H9 (cell line): ENCODE results near the gene FBXO39. TPM values are rescaled to one million over a fixed set of nuclear protein-coding genes. Genes with fewer than 3 reads are reported as not detected.

ENCODE experiments used
- DNase-seq: peaks from one replicate; pipeline ENCODE4 v3.0.0-alpha.2; 2017
- H2AFZ ChIP-seq: one replicate; pipeline ENCODE4 v1.6.1; 2013; ENCODE audit warnings: mild to moderate bottlenecking, low read length, control low read depth, moderate library complexity
- H2AK5ac ChIP-seq: 2 replicates; pipeline ENCODE4 v1.6.1; 2013; ENCODE audit warnings: low read length, control low read depth, mixed read lengths; ENCODE audit not compliant: insufficient read length
- H2BK120ac ChIP-seq: one replicate; pipeline ENCODE4 v1.6.1; 2013; ENCODE audit warnings: low read depth, mild to moderate bottlenecking, low read length, control low read depth, inconsistent platforms; ENCODE audit not compliant: poor library complexity, severe bottlenecking
- H2BK12ac ChIP-seq: 2 replicates; pipeline ENCODE4 v1.6.1; 2013; ENCODE audit warnings: low read length, control low read depth, mixed read lengths, low read depth; ENCODE audit not compliant: insufficient read length
- H2BK15ac ChIP-seq: 2 replicates; pipeline ENCODE4 v1.6.1; 2013; ENCODE audit warnings: low read depth, low read length, control low read depth
- H2BK20ac ChIP-seq: one replicate; pipeline ENCODE4 v1.6.1; 2013; ENCODE audit warnings: low read depth, mild to moderate bottlenecking, low read length, control low read depth, inconsistent platforms; ENCODE audit not compliant: poor library complexity, severe bottlenecking
- H2BK5ac ChIP-seq: 2 replicates; pipeline ENCODE4 v1.6.1; 2013; ENCODE audit warnings: low read length, control low read depth, mixed read lengths; ENCODE audit not compliant: insufficient read length
- H3K14ac ChIP-seq: 2 replicates; pipeline ENCODE4 v1.6.1; 2013; ENCODE audit warnings: low read length, control low read depth; ENCODE audit not compliant: insufficient read depth
- H3K18ac ChIP-seq: 2 replicates; pipeline ENCODE4 v1.6.1; 2013; ENCODE audit warnings: low read depth, mild to moderate bottlenecking, mixed read lengths, low read length, control low read depth; ENCODE audit not compliant: insufficient read length
- H3K23ac ChIP-seq: 2 replicates; pipeline ENCODE4 v1.6.1; 2013; ENCODE audit warnings: low read length, control low read depth, mixed read lengths, low read depth; ENCODE audit not compliant: insufficient read length
- H3K23me2 ChIP-seq: 2 replicates; pipeline ENCODE4 v1.6.1; 2013; ENCODE audit warnings: low read depth, mild to moderate bottlenecking, mixed read lengths, low read length, control low read depth; ENCODE audit not compliant: insufficient read length, poor library complexity, severe bottlenecking
- H3K27ac ChIP-seq: 2 replicates; pipeline ENCODE4 v1.5.1; 2013; ENCODE audit warnings: low read length, control low read depth, mixed read lengths, low read depth; ENCODE audit not compliant: insufficient read length
- H3K27me3 ChIP-seq: 2 replicates; pipeline ENCODE4 v1.6.1; 2013; ENCODE audit warnings: low read length, control low read depth, inconsistent platforms; ENCODE audit not compliant: insufficient read depth
- H3K4ac ChIP-seq: 2 replicates; pipeline ENCODE4 v1.6.1; 2013; ENCODE audit warnings: low read depth, mild to moderate bottlenecking, control low read depth, inconsistent platforms, low read length, moderate library complexity
- H3K4me1 ChIP-seq: 2 replicates; pipeline ENCODE4 v1.6.1; 2013; ENCODE audit warnings: low read length, control low read depth, inconsistent platforms; ENCODE audit not compliant: insufficient read depth
- H3K4me2 ChIP-seq: 2 replicates; pipeline ENCODE4 v1.6.1; 2013; ENCODE audit warnings: low read length, control low read depth, mixed read lengths; ENCODE audit not compliant: insufficient read length, insufficient read depth
- H3K56ac ChIP-seq: 2 replicates; pipeline ENCODE4 v1.6.1; 2013; ENCODE audit warnings: low read depth, mild to moderate bottlenecking, mixed read lengths, low read length, control low read depth; ENCODE audit not compliant: insufficient read length
- H3K79me1 ChIP-seq: 2 replicates; pipeline ENCODE4 v1.6.1; 2013; ENCODE audit warnings: low read depth, mild to moderate bottlenecking, moderate library complexity, low read length, control low read depth, inconsistent platforms; ENCODE audit not compliant: insufficient read depth, poor library complexity, severe bottlenecking
- H3K79me2 ChIP-seq: 2 replicates; pipeline ENCODE4 v1.6.1; 2013; ENCODE audit warnings: low read length, control low read depth, inconsistent platforms; ENCODE audit not compliant: insufficient read depth
- H3K9ac ChIP-seq: 2 replicates; pipeline ENCODE4 v1.6.1; 2013; ENCODE audit warnings: low read length, control low read depth, mixed read lengths; ENCODE audit not compliant: insufficient read length; ENCODE audit errors: extremely low read depth
- H3K9me3 ChIP-seq: one replicate; pipeline ENCODE4 v1.6.1; 2013; ENCODE audit warnings: low read depth, low read length, inconsistent platforms; ENCODE audit not compliant: control insufficient read depth
- H3T11ph ChIP-seq: one replicate; pipeline ENCODE4 v1.6.1; 2013; ENCODE audit warnings: mild to moderate bottlenecking, low read length, control low read depth, inconsistent platforms
- H4K20me1 ChIP-seq: one replicate; pipeline ENCODE4 v1.6.1; 2013; ENCODE audit not compliant: control insufficient read depth, insufficient read length, insufficient read depth
- H4K5ac ChIP-seq: 2 replicates; pipeline ENCODE4 v1.6.1; 2013; ENCODE audit warnings: low read depth, mild to moderate bottlenecking, mixed read lengths, low read length, control low read depth; ENCODE audit not compliant: insufficient read length
- H4K8ac ChIP-seq: replicated peaks from 2 replicates; pipeline ENCODE4 v1.6.1; 2013; ENCODE audit warnings: low read length, control low read depth, mixed read lengths, low read depth; ENCODE audit not compliant: insufficient read length
- H4K91ac ChIP-seq: 2 replicates; pipeline ENCODE4 v1.6.1; 2013; ENCODE audit warnings: low read depth, mild to moderate bottlenecking, moderate library complexity, mixed read lengths, low read length, control low read depth; ENCODE audit not compliant: insufficient read length
- H3K27ac Mint-ChIP-seq, 3 experiments: 2 replicates in 2 of 3; 3 replicates in 1 of 3; pipeline ENCODE4 v1.8.0; 2020 to 2021; ENCODE audit warnings: mixed read lengths in 3 of 3, mild to moderate bottlenecking in 1 of 3, moderate library complexity in 1 of 3
- H3K27me3 Mint-ChIP-seq: 2 replicates; pipeline ENCODE4 v1.8.0; 2021; ENCODE audit warnings: low read depth, mild to moderate bottlenecking, moderate library complexity, mixed read lengths
- H3K36me3 Mint-ChIP-seq, 3 experiments: 2 replicates in 2 of 3; 3 replicates in 1 of 3; pipeline ENCODE4 v1.8.0; 2020 to 2021; ENCODE audit warnings: low read depth in 3 of 3, mixed read lengths in 3 of 3; ENCODE audit not compliant: insufficient read depth in 1 of 3
- H3K4me1 Mint-ChIP-seq, 2 experiments: 2 replicates each; pipeline ENCODE4 v1.8.0; 2020; ENCODE audit warnings: mixed read lengths in 2 of 2
- H3K4me3 Mint-ChIP-seq, 2 experiments: 2 replicates in 1 of 2; 3 replicates in 1 of 2; pipeline ENCODE4 v1.8.0; 2020 to 2021; ENCODE audit warnings: mild to moderate bottlenecking in 2 of 2, mixed read lengths in 2 of 2, moderate library complexity in 1 of 2
- H3K9me3 Mint-ChIP-seq, 2 experiments: 2 replicates in 1 of 2; 3 replicates in 1 of 2; pipeline ENCODE4 v1.8.0; 2020; ENCODE audit warnings: mild to moderate bottlenecking in 2 of 2, mixed read lengths in 2 of 2, moderate library complexity in 1 of 2
- WGBS: extraction: QIAGEN DNeasy Blood & Tissue Kit; methylation state at CpG from one replicate; pipeline ENCODE4 v1.1.7; 2013; ENCODE audit warnings: missing lambda C conversion rate, low lambda C conversion rate, mixed read lengths; ENCODE audit not compliant: insufficient read length; ENCODE audit errors: extremely low coverage; 5-methylcytosine and 5-hydroxymethylcytosine counted together
- total RNA-seq: library from RNA; stranded (reverse); gene quantifications from 2 replicates; pipeline ENCODE4 v1.2.1, GENCODE V29; 2021
- TF ChIP-seq, protein P1 (sequence below): fragments of 200-600 bp; sonication (generic); conservative IDR thresholded peaks from 3 replicates; pipeline ENCODE4 v1.8.0; 2021; ENCODE audit warnings: antibody characterized with exemption, mild to moderate bottlenecking

The FBXO39 gene
- total RNA-seq, 1 experiment from 2014 or later = not detected

- no peak overlapping the region for H2BK5ac ChIP-seq
- Mint-ChIP-seq H3K36me3 (no peaks in the 10 kb centered on the region), H3K27me3 (peaks cover 66% of the 10 kb centered on the region), H3K4me1 (no peaks in the 10 kb centered on the region), H3K9me3 (no peaks in the 10 kb centered on the region; a peak in 1 of 5 replicates), H3K27ac (no peak overlapping the region), H3K4me3 (no peak overlapping the region)
- no peak overlapping the region for H3K18ac ChIP-seq
- no peaks in the 10 kb centered on the region for H4K20me1 ChIP-seq
- no peak overlapping the region for H3K14ac ChIP-seq
- H3K9me3 ChIP-seq = no peaks in the 10 kb centered on the region
- H3K27me3 ChIP-seq = no peaks in the 10 kb centered on the region
- no peak overlapping the region for H2AFZ ChIP-seq
- H3T11ph ChIP-seq = no peak overlapping the region
- H2BK15ac ChIP-seq = no peak overlapping the region
- no peak for DNase-seq
- TF ChIP-seq, protein P1, sequence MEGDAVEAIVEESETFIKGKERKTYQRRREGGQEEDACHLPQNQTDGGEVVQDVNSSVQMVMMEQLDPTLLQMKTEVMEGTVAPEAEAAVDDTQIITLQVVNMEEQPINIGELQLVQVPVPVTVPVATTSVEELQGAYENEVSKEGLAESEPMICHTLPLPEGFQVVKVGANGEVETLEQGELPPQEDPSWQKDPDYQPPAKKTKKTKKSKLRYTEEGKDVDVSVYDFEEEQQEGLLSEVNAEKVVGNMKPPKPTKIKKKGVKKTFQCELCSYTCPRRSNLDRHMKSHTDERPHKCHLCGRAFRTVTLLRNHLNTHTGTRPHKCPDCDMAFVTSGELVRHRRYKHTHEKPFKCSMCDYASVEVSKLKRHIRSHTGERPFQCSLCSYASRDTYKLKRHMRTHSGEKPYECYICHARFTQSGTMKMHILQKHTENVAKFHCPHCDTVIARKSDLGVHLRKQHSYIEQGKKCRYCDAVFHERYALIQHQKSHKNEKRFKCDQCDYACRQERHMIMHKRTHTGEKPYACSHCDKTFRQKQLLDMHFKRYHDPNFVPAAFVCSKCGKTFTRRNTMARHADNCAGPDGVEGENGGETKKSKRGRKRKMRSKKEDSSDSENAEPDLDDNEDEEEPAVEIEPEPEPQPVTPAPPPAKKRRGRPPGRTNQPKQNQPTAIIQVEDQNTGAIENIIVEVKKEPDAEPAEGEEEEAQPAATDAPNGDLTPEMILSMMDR = no peak
- no peak overlapping the region for H2BK120ac ChIP-seq
- no peak overlapping the region for H4K91ac ChIP-seq
- H4K5ac ChIP-seq = no peak overlapping the region
- H3K9ac ChIP-seq = no peak overlapping the region
- no peak overlapping the region for H3K4ac ChIP-seq
- no peaks in the 10 kb centered on the region for H3K23me2 ChIP-seq
- no peaks in the 10 kb centered on the region for H3K79me2 ChIP-seq
- no peak overlapping the region for H3K23ac ChIP-seq
- H3K56ac ChIP-seq = no peak overlapping the region
- no peak overlapping the region for H3K4me2 ChIP-seq
- H2BK12ac ChIP-seq = no peak overlapping the region
- no peaks in the 10 kb centered on the region for H3K79me1 ChIP-seq
- no CpG with 5 or more reads among the region's 10 CpGs for WGBS
- H2AK5ac ChIP-seq = no peak overlapping the region
- no peak overlapping the region for H2BK20ac ChIP-seq
- H3K27ac ChIP-seq = no peak overlapping the region
- H3K4me1 ChIP-seq = no peaks in the 10 kb centered on the region
- H4K8ac ChIP-seq = no peak overlapping the region
These were observed 11.2 kb downstream of the FBXO39 start for GRCh38 chr17:6787081-6787693.
